ENCODE measurements around the gene IL4. TPM values are rescaled to one million over a fixed set of nuclear protein-coding genes. Genes with fewer than 3 reads are reported as not detected.

The IL4 gene
- total RNA-seq, 1 donor from 2014 or later: not detected

- no peak for DNase-seq
Observed at GRCh38 chr5:132695956-132696355, 22.2 kb downstream of the IL4 start.

GRCh38 chr5:132704875-132705274, 31.1 kb downstream of the IL4 start:
- no peak for DNase-seq

- DNase-seq: no peak
Observed at GRCh38 chr5:132708645-132709044, 34.9 kb downstream of the IL4 start.

GRCh38 chr5:132714456-132715307, 40.9 kb downstream of the IL4 start:
- peak; percentile 3 for DNase-seq

GRCh38 chr5:132718544-132719312, 44.9 kb downstream of the IL4 start:
- no peak for DNase-seq

- DNase-seq: no peak
Observed at GRCh38 chr5:132725745-132726144, 52.0 kb downstream of the IL4 start.

- no peak for DNase-seq
Observed at GRCh38 chr5:132729896-132730295, 56.1 kb downstream of the IL4 start.

Other genes with a start within 250 kb of the IL4 start
- gene IRF1, start 183.2 kb upstream of the IL4 start, total RNA-seq: 11.0 TPM
- not detected for gene IL5, start 130.5 kb upstream of the IL4 start, total RNA-seq
- gene RAD50, start 117.0 kb upstream of the IL4 start, total RNA-seq: 30.8 TPM
- gene IL13, start 15.8 kb upstream of the IL4 start, total RNA-seq: 0.10 TPM
- 12.0 TPM for gene KIF3A, start 63.6 kb downstream of the IL4 start, total RNA-seq
- gene CCNI2, start 73.4 kb downstream of the IL4 start, total RNA-seq: 0.30 TPM
- 45.1 TPM for gene SEPTIN8, start 103.2 kb downstream of the IL4 start, total RNA-seq
- 0.10 TPM for gene SOWAHA, start 139.3 kb downstream of the IL4 start, total RNA-seq
- 1.2 TPM for gene SHROOM1, start 156.7 kb downstream of the IL4 start, total RNA-seq
- 0.30 TPM for gene GDF9, start 192.5 kb downstream of the IL4 start, total RNA-seq
- gene UQCRQ, start 192.7 kb downstream of the IL4 start, total RNA-seq: 76.1 TPM
- 0.79 TPM for gene LEAP2, start 199.7 kb downstream of the IL4 start, total RNA-seq

All from skin of body (tissue), 2 donors.